Neural cell (in vitro differentiated cells): ENCODE measurements around the gene KRTAP10-10. TPM values are rescaled to one million over a fixed set of nuclear protein-coding genes. Genes with fewer than 3 reads are reported as not detected.

Source experiments
- H2AFZ ChIP-seq: fragments of 200-600, 300-800 bp; sonication (generic), shearing (Covaris generic); 2 replicates; pipeline ENCODE4 v1.6.0; 2014; ENCODE audit warnings: low read depth, mild to moderate bottlenecking, antibody characterized with exemption, low read length, moderate library complexity
- H3F3A ChIP-seq: fragments of 200-600 bp; shearing (Covaris generic); 2 replicates; pipeline ENCODE4 v1.6.1; 2016; ENCODE audit warnings: mild to moderate bottlenecking, moderate library complexity, mixed read lengths, antibody characterized with exemption, low read length; ENCODE audit not compliant: insufficient read depth, poor library complexity, severe bottlenecking
- H3K27ac ChIP-seq: fragments of 200-600, 300-800 bp; sonication (generic), shearing (Covaris generic); 2 replicates; pipeline ENCODE4 v1.5.1; 2014; ENCODE audit warnings: mild to moderate bottlenecking, low read length, moderate library complexity
- H3K27me3 ChIP-seq: fragments of 300-800, 200-600 bp; sonication (generic), shearing (Covaris generic); 2 replicates; pipeline ENCODE4 v1.6.0; 2014; ENCODE audit warnings: mild to moderate bottlenecking, low read depth, low read length, moderate library complexity; ENCODE audit not compliant: insufficient read depth
- H3K36me3 ChIP-seq: fragments of 300-800, 200-600 bp; sonication (generic), shearing (Covaris generic); 2 replicates; pipeline ENCODE4 v1.5.1; 2014; ENCODE audit warnings: mild to moderate bottlenecking, antibody characterized with exemption, low read length, moderate library complexity; ENCODE audit not compliant: insufficient read depth
- H3K4me2 ChIP-seq: fragments of 300-800, 200-600 bp; sonication (generic), shearing (Covaris generic); 2 replicates; pipeline ENCODE4 v1.6.0; 2014; ENCODE audit warnings: mild to moderate bottlenecking, low read length
- H3K4me3 ChIP-seq: fragments of 300-800, 200-600 bp; sonication (generic), shearing (Covaris generic); 2 replicates; pipeline ENCODE4 v1.5.1; 2014; ENCODE audit warnings: mild to moderate bottlenecking, low read length, moderate library complexity
- H3K79me2 ChIP-seq: fragments of 200-600 bp; shearing (Covaris generic); replicated peaks from 2 replicates; pipeline ENCODE4 v1.6.0; 2014; ENCODE audit warnings: mild to moderate bottlenecking, low read length, moderate library complexity; ENCODE audit not compliant: insufficient read depth
- H3K9ac ChIP-seq: fragments of 300-800, 200-600 bp; sonication (generic), shearing (Covaris generic); 2 replicates; pipeline ENCODE4 v1.6.1; 2016; ENCODE audit warnings: mild to moderate bottlenecking, low read length, mixed read lengths
- H3K9me2 ChIP-seq: fragments of 200-600 bp; shearing (Covaris generic); 2 replicates; pipeline ENCODE4 v1.6.1; 2016; ENCODE audit warnings: mild to moderate bottlenecking, low read length, mixed read lengths; ENCODE audit not compliant: insufficient read depth
- H3K9me3 ChIP-seq: fragments of 200-600, 300-800 bp; sonication (generic), shearing (Covaris generic); 2 replicates; pipeline ENCODE4 v1.6.1; 2016; ENCODE audit warnings: mild to moderate bottlenecking, mixed run types, low read length, moderate library complexity, mixed read lengths
- H4K20me1 ChIP-seq: fragments of 200-600 bp; shearing (Covaris generic); 2 replicates; pipeline ENCODE4 v1.6.1; 2016; ENCODE audit warnings: mild to moderate bottlenecking, mixed run types; ENCODE audit not compliant: insufficient read depth
- EP300 ChIP-seq: fragments of 450-650 bp; conservative IDR thresholded peaks from 2 replicates; pipeline ENCODE4 v1.6.1; 2014; ENCODE audit warnings: antibody characterized with exemption, mild to moderate bottlenecking, moderate library complexity; ENCODE audit not compliant: poor library complexity, severe bottlenecking
- EZH2 ChIP-seq: fragments of 200-600, 300-800 bp; shearing (Covaris generic), sonication (generic); IDR thresholded peaks from 2 replicates; pipeline ENCODE4 v1.6.1; 2014; ENCODE audit warnings: antibody characterized with exemption, low read length, borderline replicate concordance, mild to moderate bottlenecking; ENCODE audit not compliant: insufficient read depth, poor library complexity, severe bottlenecking
- MXI1 ChIP-seq: fragments of 450-650 bp; conservative IDR thresholded peaks from 2 replicates; pipeline ENCODE4 v1.6.1; 2014; ENCODE audit warnings: antibody characterized with exemption, mild to moderate bottlenecking; ENCODE audit not compliant: poor library complexity, severe bottlenecking
- POLR2AphosphoS5 ChIP-seq: IDR thresholded peaks from 2 replicates; pipeline ENCODE4 v1.6.1; 2012
- RAD21 ChIP-seq: fragments of 450-650 bp; conservative IDR thresholded peaks from 2 replicates; pipeline ENCODE4 v1.6.1; 2014; ENCODE audit warnings: antibody characterized with exemption, mild to moderate bottlenecking, moderate library complexity
- SMC3 ChIP-seq: fragments of 450-650 bp; conservative IDR thresholded peaks from 2 replicates; pipeline ENCODE4 v1.6.1; 2014; ENCODE audit warnings: antibody characterized with exemption, mild to moderate bottlenecking, moderate library complexity; ENCODE audit not compliant: poor library complexity
- TAF1 ChIP-seq: IDR thresholded peaks from 2 replicates; pipeline ENCODE4 v1.6.1; 2012; ENCODE audit warnings: low read depth
- polyA plus RNA-seq: library from polyadenylated mRNA; depleted of rRNA; stranded (reverse); fragments of >200 nt; gene quantifications from 2 replicates; pipeline ENCODE4 v1.2.3, GENCODE V29; 2014
- TF ChIP-seq, protein P1 (sequence below): fragments of 450-650 bp; IDR thresholded peaks from 2 replicates; pipeline ENCODE4 v1.5.1; 2014; ENCODE audit warnings: antibody characterized with exemption, mild to moderate bottlenecking, moderate library complexity; ENCODE audit not compliant: poor library complexity, severe bottlenecking
- TF ChIP-seq, protein P2 (sequence below): IDR thresholded peaks from 2 replicates; pipeline ENCODE4 v1.6.1; 2012; ENCODE audit warnings: borderline replicate concordance

The KRTAP10-10 gene
- polyA plus RNA-seq, 1 donor from 2014 or later, result not detected

- no peaks in the 10 kb centered on the region for H3K9me2 ChIP-seq
- no peaks in the 10 kb centered on the region for H3K79me2 ChIP-seq
- no peaks in the 10 kb centered on the region for H3K27me3 ChIP-seq
- H3K4me3 ChIP-seq, result no peak overlapping the region
- no peak overlapping the region for H3K9ac ChIP-seq
- no peaks in the 10 kb centered on the region for H3F3A ChIP-seq
- no peaks in the 10 kb centered on the region for H3K36me3 ChIP-seq
- no peak overlapping the region for H3K27ac ChIP-seq
- no peak for TF ChIP-seq MXI1
- H3K4me2 ChIP-seq, result no peak overlapping the region
- H3K9me3 ChIP-seq, result no peaks in the 10 kb centered on the region
- no peaks in the 10 kb centered on the region for H4K20me1 ChIP-seq
- no peak overlapping the region for H2AFZ ChIP-seq
Measured at GRCh38 chr21:44647222-44647552, 10.0 kb downstream of the KRTAP10-10 start.

GRCh38 chr21:44648557-44649311 is 11.6 kb downstream of the KRTAP10-10 start:
- H3K9ac ChIP-seq, result no peak overlapping the region
- no peaks in the 10 kb centered on the region for H3F3A ChIP-seq
- TF ChIP-seq EZH2 (no peak), TAF1 (no peak), EP300 (no peak), MXI1 (no peak), RAD21 (no peak), POLR2AphosphoS5 (no peak), SMC3 (no peak)
- TF ChIP-seq, protein P1, sequence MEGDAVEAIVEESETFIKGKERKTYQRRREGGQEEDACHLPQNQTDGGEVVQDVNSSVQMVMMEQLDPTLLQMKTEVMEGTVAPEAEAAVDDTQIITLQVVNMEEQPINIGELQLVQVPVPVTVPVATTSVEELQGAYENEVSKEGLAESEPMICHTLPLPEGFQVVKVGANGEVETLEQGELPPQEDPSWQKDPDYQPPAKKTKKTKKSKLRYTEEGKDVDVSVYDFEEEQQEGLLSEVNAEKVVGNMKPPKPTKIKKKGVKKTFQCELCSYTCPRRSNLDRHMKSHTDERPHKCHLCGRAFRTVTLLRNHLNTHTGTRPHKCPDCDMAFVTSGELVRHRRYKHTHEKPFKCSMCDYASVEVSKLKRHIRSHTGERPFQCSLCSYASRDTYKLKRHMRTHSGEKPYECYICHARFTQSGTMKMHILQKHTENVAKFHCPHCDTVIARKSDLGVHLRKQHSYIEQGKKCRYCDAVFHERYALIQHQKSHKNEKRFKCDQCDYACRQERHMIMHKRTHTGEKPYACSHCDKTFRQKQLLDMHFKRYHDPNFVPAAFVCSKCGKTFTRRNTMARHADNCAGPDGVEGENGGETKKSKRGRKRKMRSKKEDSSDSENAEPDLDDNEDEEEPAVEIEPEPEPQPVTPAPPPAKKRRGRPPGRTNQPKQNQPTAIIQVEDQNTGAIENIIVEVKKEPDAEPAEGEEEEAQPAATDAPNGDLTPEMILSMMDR, result no peak
- TF ChIP-seq, protein P2, sequence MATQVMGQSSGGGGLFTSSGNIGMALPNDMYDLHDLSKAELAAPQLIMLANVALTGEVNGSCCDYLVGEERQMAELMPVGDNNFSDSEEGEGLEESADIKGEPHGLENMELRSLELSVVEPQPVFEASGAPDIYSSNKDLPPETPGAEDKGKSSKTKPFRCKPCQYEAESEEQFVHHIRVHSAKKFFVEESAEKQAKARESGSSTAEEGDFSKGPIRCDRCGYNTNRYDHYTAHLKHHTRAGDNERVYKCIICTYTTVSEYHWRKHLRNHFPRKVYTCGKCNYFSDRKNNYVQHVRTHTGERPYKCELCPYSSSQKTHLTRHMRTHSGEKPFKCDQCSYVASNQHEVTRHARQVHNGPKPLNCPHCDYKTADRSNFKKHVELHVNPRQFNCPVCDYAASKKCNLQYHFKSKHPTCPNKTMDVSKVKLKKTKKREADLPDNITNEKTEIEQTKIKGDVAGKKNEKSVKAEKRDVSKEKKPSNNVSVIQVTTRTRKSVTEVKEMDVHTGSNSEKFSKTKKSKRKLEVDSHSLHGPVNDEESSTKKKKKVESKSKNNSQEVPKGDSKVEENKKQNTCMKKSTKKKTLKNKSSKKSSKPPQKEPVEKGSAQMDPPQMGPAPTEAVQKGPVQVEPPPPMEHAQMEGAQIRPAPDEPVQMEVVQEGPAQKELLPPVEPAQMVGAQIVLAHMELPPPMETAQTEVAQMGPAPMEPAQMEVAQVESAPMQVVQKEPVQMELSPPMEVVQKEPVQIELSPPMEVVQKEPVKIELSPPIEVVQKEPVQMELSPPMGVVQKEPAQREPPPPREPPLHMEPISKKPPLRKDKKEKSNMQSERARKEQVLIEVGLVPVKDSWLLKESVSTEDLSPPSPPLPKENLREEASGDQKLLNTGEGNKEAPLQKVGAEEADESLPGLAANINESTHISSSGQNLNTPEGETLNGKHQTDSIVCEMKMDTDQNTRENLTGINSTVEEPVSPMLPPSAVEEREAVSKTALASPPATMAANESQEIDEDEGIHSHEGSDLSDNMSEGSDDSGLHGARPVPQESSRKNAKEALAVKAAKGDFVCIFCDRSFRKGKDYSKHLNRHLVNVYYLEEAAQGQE, result no peak
- no peaks in the 10 kb centered on the region for H3K79me2 ChIP-seq
- no peak overlapping the region for H3K27ac ChIP-seq
- no peak overlapping the region for H3K4me3 ChIP-seq
- no peak overlapping the region for H2AFZ ChIP-seq
- no peaks in the 10 kb centered on the region for H3K9me2 ChIP-seq
- no peaks in the 10 kb centered on the region for H4K20me1 ChIP-seq
- no peaks in the 10 kb centered on the region for H3K9me3 ChIP-seq
- no peaks in the 10 kb centered on the region for H3K27me3 ChIP-seq
- H3K4me2 ChIP-seq, result no peak overlapping the region
- no peaks in the 10 kb centered on the region for H3K36me3 ChIP-seq
